HEK293 (cell line): ENCODE measurements around the gene HELQ.

Experiments used
- BCL6B ChIP-seq: fragments of 450-650 bp; formaldehyde crosslinking; IDR thresholded peaks from 2 replicates; pipeline ENCODE4 v1.5.1; 2017; ENCODE audit warnings: missing biosample characterization, missing genetic modification characterization
- KLF10 ChIP-seq: fragments of 450-650 bp; IDR thresholded peaks from 2 replicates; pipeline ENCODE4 v1.5.1; 2018; ENCODE audit warnings: missing biosample characterization, mild to moderate bottlenecking, missing genetic modification characterization
- PRDM1 ChIP-seq: fragments of 450-650 bp; formaldehyde crosslinking; IDR thresholded peaks from 2 replicates; pipeline ENCODE4; 2016; ENCODE audit warnings: missing biosample characterization, missing genetic modification characterization
- REST ChIP-seq: fragments of 450-650 bp; formaldehyde crosslinking; IDR thresholded peaks from 2 replicates; pipeline ENCODE4 v1.5.1; 2016; ENCODE audit warnings: missing biosample characterization, missing genetic modification characterization
- ZBTB10 ChIP-seq: fragments of 450-650 bp; formaldehyde crosslinking; IDR thresholded peaks from 2 replicates; pipeline ENCODE4 v1.5.1; 2016; ENCODE audit warnings: missing biosample characterization, missing genetic modification characterization
- ZBTB26 ChIP-seq: fragments of 450-650 bp; formaldehyde crosslinking; optimal IDR thresholded peaks from 2 replicates; pipeline ENCODE3; 2016; ENCODE audit warnings: missing biosample characterization, mild to moderate bottlenecking, missing genetic modification characterization
- ZBTB48 ChIP-seq: fragments of 450-650 bp; formaldehyde crosslinking; IDR thresholded peaks from 2 replicates; pipeline ENCODE4 v1.5.1; 2016; ENCODE audit warnings: missing biosample characterization, missing genetic modification characterization
- ZNF112 ChIP-seq: fragments of 450-650 bp; formaldehyde crosslinking; IDR thresholded peaks from 2 replicates; pipeline ENCODE4 v1.5.0; 2017; ENCODE audit warnings: missing biosample characterization, missing genetic modification characterization
- ZNF140 ChIP-seq: fragments of 450-650 bp; formaldehyde crosslinking; IDR thresholded peaks from 2 replicates; pipeline ENCODE4 v1.5.1; 2016; ENCODE audit warnings: missing biosample characterization, missing genetic modification characterization
- ZNF274 ChIP-seq, 2 experiments: fragments of 200-500 bp in 1 of 2; fragments of 450-650 bp in 1 of 2; sonication (Bioruptor generic) in 1 of 2; formaldehyde crosslinking in 1 of 2; IDR thresholded peaks; 2 replicates each; pipeline versions ENCODE4 v1.5.1 to v1.6.1; 2014 to 2016; ENCODE audit warnings: borderline replicate concordance in 1 of 2, inconsistent platforms in 1 of 2, low read length in 1 of 2, missing biosample characterization in 1 of 2, missing genetic modification characterization in 1 of 2
- ZNF362 ChIP-seq: fragments of 450-650 bp; formaldehyde crosslinking; IDR thresholded peaks from 2 replicates; pipeline ENCODE4 v1.5.1; 2016; ENCODE audit warnings: missing biosample characterization, missing genetic modification characterization
- ZNF548 ChIP-seq: fragments of 450-650 bp; formaldehyde crosslinking; IDR thresholded peaks from 2 replicates; pipeline ENCODE4 v1.5.1; 2016; ENCODE audit warnings: missing biosample characterization, missing genetic modification characterization
- ZNF555 ChIP-seq: fragments of 450-650 bp; formaldehyde crosslinking; conservative IDR thresholded peaks from 2 replicates; pipeline ENCODE4 v1.5.1; 2017; ENCODE audit warnings: missing biosample characterization, mild to moderate bottlenecking, missing genetic modification characterization, inconsistent platforms
- ZNF639 ChIP-seq: fragments of 450-650 bp; formaldehyde crosslinking; IDR thresholded peaks from 2 replicates; pipeline ENCODE4 v1.5.1; 2016; ENCODE audit warnings: missing biosample characterization, missing genetic modification characterization
- TF ChIP-seq, protein P1 (sequence below): fragments of 450-650 bp; formaldehyde crosslinking; IDR thresholded peaks from 2 replicates; pipeline ENCODE4 v1.5.1; 2016; ENCODE audit warnings: missing biosample characterization, missing genetic modification characterization
- TF ChIP-seq, protein P2 (sequence below): fragments of 450-650 bp; formaldehyde crosslinking; IDR thresholded peaks from 2 replicates; pipeline ENCODE4 v1.5.1; 2016; ENCODE audit warnings: missing biosample characterization, missing genetic modification characterization, borderline replicate concordance
- TF ChIP-seq, protein P3 (sequence below): fragments of 450-650 bp; formaldehyde crosslinking; IDR thresholded peaks from 2 replicates; pipeline ENCODE4 v1.5.1; 2016; ENCODE audit warnings: missing biosample characterization, missing genetic modification characterization
- TF ChIP-seq, protein P4 (sequence below): fragments of 450-650 bp; formaldehyde crosslinking; IDR thresholded peaks from 2 replicates; pipeline ENCODE4 v1.5.1; 2016; ENCODE audit warnings: missing biosample characterization, missing genetic modification characterization

HELQ gene

GRCh38 chr4:83473966-83474365, 18.3 kb upstream of the HELQ start (continued):
- TF ChIP-seq, protein P1, sequence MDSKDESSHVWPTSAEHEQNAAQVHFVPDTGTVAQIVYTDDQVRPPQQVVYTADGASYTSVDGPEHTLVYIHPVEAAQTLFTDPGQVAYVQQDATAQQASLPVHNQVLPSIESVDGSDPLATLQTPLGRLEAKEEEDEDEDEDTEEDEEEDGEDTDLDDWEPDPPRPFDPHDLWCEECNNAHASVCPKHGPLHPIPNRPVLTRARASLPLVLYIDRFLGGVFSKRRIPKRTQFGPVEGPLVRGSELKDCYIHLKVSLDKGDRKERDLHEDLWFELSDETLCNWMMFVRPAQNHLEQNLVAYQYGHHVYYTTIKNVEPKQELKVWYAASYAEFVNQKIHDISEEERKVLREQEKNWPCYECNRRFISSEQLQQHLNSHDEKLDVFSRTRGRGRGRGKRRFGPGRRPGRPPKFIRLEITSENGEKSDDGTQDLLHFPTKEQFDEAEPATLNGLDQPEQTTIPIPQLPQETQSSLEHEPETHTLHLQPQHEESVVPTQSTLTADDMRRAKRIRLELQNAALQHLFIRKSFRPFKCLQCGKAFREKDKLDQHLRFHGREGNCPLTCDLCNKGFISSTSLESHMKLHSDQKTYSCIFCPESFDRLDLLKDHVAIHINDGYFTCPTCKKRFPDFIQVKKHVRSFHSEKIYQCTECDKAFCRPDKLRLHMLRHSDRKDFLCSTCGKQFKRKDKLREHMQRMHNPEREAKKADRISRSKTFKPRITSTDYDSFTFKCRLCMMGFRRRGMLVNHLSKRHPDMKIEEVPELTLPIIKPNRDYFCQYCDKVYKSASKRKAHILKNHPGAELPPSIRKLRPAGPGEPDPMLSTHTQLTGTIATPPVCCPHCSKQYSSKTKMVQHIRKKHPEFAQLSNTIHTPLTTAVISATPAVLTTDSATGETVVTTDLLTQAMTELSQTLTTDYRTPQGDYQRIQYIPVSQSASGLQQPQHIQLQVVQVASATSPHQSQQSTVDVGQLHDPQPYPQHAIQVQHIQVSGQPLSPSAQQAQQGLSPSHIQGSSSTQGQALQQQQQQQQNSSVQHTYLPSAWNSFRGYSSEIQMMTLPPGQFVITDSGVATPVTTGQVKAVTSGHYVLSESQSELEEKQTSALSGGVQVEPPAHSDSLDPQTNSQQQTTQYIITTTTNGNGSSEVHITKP (tag by site-specific recombination) = no peak
- TF ChIP-seq ZNF140 (tag by site-specific recombination) = peak; percentile 75; the same call in 1 of the 2 replicates
- TF ChIP-seq ZNF555 (tag by site-specific recombination) = peak; percentile 80
- no peak for TF ChIP-seq ZNF112 (tag by site-specific recombination)
- TF ChIP-seq ZNF362 (tag by site-specific recombination) = no peak
- TF ChIP-seq, protein P2, sequence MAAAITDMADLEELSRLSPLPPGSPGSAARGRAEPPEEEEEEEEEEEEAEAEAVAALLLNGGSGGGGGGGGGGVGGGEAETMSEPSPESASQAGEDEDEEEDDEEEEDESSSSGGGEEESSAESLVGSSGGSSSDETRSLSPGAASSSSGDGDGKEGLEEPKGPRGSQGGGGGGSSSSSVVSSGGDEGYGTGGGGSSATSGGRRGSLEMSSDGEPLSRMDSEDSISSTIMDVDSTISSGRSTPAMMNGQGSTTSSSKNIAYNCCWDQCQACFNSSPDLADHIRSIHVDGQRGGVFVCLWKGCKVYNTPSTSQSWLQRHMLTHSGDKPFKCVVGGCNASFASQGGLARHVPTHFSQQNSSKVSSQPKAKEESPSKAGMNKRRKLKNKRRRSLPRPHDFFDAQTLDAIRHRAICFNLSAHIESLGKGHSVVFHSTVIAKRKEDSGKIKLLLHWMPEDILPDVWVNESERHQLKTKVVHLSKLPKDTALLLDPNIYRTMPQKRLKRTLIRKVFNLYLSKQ (tag by site-specific recombination) = peak; percentile 69; the same call in 1 of the 2 replicates
- no peak for TF ChIP-seq KLF10 (tag by site-specific recombination)
- TF ChIP-seq BCL6B (tag by site-specific recombination) = no peak
- TF ChIP-seq ZNF639 (tag by site-specific recombination) = peak; percentile 73; the same call in 1 of the 2 replicates
- TF ChIP-seq ZNF274 (IDR thresholded peaks at IDR 0.05; ENCODE audit: low read length) = no peak
- TF ChIP-seq ZNF274 (tag by site-specific recombination; IDR thresholded peaks at IDR 0.05; ENCODE audit: borderline replicate concordance) = no peak
- no peak for TF ChIP-seq ZBTB48 (tag by site-specific recombination)
- TF ChIP-seq ZBTB26 = no peak
- TF ChIP-seq ZNF548 (tag by site-specific recombination) = no peak
- no peak for TF ChIP-seq PRDM1 (tag by site-specific recombination)
- TF ChIP-seq, protein P3, sequence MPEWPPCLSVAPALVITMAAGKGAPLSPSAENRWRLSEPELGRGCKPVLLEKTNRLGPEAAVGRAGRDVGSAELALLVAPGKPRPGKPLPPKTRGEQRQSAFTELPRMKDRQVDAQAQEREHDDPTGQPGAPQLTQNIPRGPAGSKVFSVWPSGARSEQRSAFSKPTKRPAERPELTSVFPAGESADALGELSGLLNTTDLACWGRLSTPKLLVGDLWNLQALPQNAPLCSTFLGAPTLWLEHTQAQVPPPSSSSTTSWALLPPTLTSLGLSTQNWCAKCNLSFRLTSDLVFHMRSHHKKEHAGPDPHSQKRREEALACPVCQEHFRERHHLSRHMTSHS (tag by site-specific recombination) = no peak
- no peak for TF ChIP-seq ZBTB10
- peak; percentile 78 for TF ChIP-seq REST
- TF ChIP-seq, protein P4, sequence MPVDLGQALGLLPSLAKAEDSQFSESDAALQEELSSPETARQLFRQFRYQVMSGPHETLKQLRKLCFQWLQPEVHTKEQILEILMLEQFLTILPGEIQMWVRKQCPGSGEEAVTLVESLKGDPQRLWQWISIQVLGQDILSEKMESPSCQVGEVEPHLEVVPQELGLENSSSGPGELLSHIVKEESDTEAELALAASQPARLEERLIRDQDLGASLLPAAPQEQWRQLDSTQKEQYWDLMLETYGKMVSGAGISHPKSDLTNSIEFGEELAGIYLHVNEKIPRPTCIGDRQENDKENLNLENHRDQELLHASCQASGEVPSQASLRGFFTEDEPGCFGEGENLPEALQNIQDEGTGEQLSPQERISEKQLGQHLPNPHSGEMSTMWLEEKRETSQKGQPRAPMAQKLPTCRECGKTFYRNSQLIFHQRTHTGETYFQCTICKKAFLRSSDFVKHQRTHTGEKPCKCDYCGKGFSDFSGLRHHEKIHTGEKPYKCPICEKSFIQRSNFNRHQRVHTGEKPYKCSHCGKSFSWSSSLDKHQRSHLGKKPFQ = no peak
